H9 (cell line): ENCODE measurements around the gene ETFA. TPM values are rescaled to one million over a fixed set of nuclear protein-coding genes. Genes with fewer than 3 reads are reported as not detected.

Experiments
- DNase-seq: peaks from one replicate; pipeline ENCODE4 v3.0.0-alpha.2; 2017
- H2AFZ ChIP-seq: one replicate; pipeline ENCODE4 v1.6.1; 2013; ENCODE audit warnings: mild to moderate bottlenecking, low read length, control low read depth, moderate library complexity
- H2AK5ac ChIP-seq: 2 replicates; pipeline ENCODE4 v1.6.1; 2013; ENCODE audit warnings: low read length, control low read depth, mixed read lengths; ENCODE audit not compliant: insufficient read length
- H2BK120ac ChIP-seq: one replicate; pipeline ENCODE4 v1.6.1; 2013; ENCODE audit warnings: low read depth, mild to moderate bottlenecking, low read length, control low read depth, inconsistent platforms; ENCODE audit not compliant: poor library complexity, severe bottlenecking
- H2BK12ac ChIP-seq: 2 replicates; pipeline ENCODE4 v1.6.1; 2013; ENCODE audit warnings: low read length, control low read depth, mixed read lengths, low read depth; ENCODE audit not compliant: insufficient read length
- H2BK15ac ChIP-seq: 2 replicates; pipeline ENCODE4 v1.6.1; 2013; ENCODE audit warnings: low read depth, low read length, control low read depth
- H2BK20ac ChIP-seq: one replicate; pipeline ENCODE4 v1.6.1; 2013; ENCODE audit warnings: low read depth, mild to moderate bottlenecking, low read length, control low read depth, inconsistent platforms; ENCODE audit not compliant: poor library complexity, severe bottlenecking
- H2BK5ac ChIP-seq: 2 replicates; pipeline ENCODE4 v1.6.1; 2013; ENCODE audit warnings: low read length, control low read depth, mixed read lengths; ENCODE audit not compliant: insufficient read length
- H3K14ac ChIP-seq: 2 replicates; pipeline ENCODE4 v1.6.1; 2013; ENCODE audit warnings: low read length, control low read depth; ENCODE audit not compliant: insufficient read depth
- H3K18ac ChIP-seq: 2 replicates; pipeline ENCODE4 v1.6.1; 2013; ENCODE audit warnings: low read depth, mild to moderate bottlenecking, mixed read lengths, low read length, control low read depth; ENCODE audit not compliant: insufficient read length
- H3K23ac ChIP-seq: 2 replicates; pipeline ENCODE4 v1.6.1; 2013; ENCODE audit warnings: low read length, control low read depth, mixed read lengths, low read depth; ENCODE audit not compliant: insufficient read length
- H3K23me2 ChIP-seq: 2 replicates; pipeline ENCODE4 v1.6.1; 2013; ENCODE audit warnings: low read depth, mild to moderate bottlenecking, mixed read lengths, low read length, control low read depth; ENCODE audit not compliant: insufficient read length, poor library complexity, severe bottlenecking
- H3K27ac ChIP-seq: 2 replicates; pipeline ENCODE4 v1.5.1; 2013; ENCODE audit warnings: low read length, control low read depth, mixed read lengths, low read depth; ENCODE audit not compliant: insufficient read length
- H3K27me3 ChIP-seq: 2 replicates; pipeline ENCODE4 v1.6.1; 2013; ENCODE audit warnings: low read length, control low read depth, inconsistent platforms; ENCODE audit not compliant: insufficient read depth
- H3K4ac ChIP-seq: 2 replicates; pipeline ENCODE4 v1.6.1; 2013; ENCODE audit warnings: low read depth, mild to moderate bottlenecking, control low read depth, inconsistent platforms, low read length, moderate library complexity
- H3K4me1 ChIP-seq: 2 replicates; pipeline ENCODE4 v1.6.1; 2013; ENCODE audit warnings: low read length, control low read depth, inconsistent platforms; ENCODE audit not compliant: insufficient read depth
- H3K4me2 ChIP-seq: 2 replicates; pipeline ENCODE4 v1.6.1; 2013; ENCODE audit warnings: low read length, control low read depth, mixed read lengths; ENCODE audit not compliant: insufficient read length, insufficient read depth
- H3K56ac ChIP-seq: 2 replicates; pipeline ENCODE4 v1.6.1; 2013; ENCODE audit warnings: low read depth, mild to moderate bottlenecking, mixed read lengths, low read length, control low read depth; ENCODE audit not compliant: insufficient read length
- H3K79me1 ChIP-seq: 2 replicates; pipeline ENCODE4 v1.6.1; 2013; ENCODE audit warnings: low read depth, mild to moderate bottlenecking, moderate library complexity, low read length, control low read depth, inconsistent platforms; ENCODE audit not compliant: insufficient read depth, poor library complexity, severe bottlenecking
- H3K79me2 ChIP-seq: 2 replicates; pipeline ENCODE4 v1.6.1; 2013; ENCODE audit warnings: low read length, control low read depth, inconsistent platforms; ENCODE audit not compliant: insufficient read depth
- H3K9ac ChIP-seq: 2 replicates; pipeline ENCODE4 v1.6.1; 2013; ENCODE audit warnings: low read length, control low read depth, mixed read lengths; ENCODE audit not compliant: insufficient read length; ENCODE audit errors: extremely low read depth
- H3K9me3 ChIP-seq: one replicate; pipeline ENCODE4 v1.6.1; 2013; ENCODE audit warnings: low read depth, low read length, inconsistent platforms; ENCODE audit not compliant: control insufficient read depth
- H3T11ph ChIP-seq: one replicate; pipeline ENCODE4 v1.6.1; 2013; ENCODE audit warnings: mild to moderate bottlenecking, low read length, control low read depth, inconsistent platforms
- H4K20me1 ChIP-seq: one replicate; pipeline ENCODE4 v1.6.1; 2013; ENCODE audit not compliant: control insufficient read depth, insufficient read length, insufficient read depth
- H4K5ac ChIP-seq: 2 replicates; pipeline ENCODE4 v1.6.1; 2013; ENCODE audit warnings: low read depth, mild to moderate bottlenecking, mixed read lengths, low read length, control low read depth; ENCODE audit not compliant: insufficient read length
- H4K8ac ChIP-seq: replicated peaks from 2 replicates; pipeline ENCODE4 v1.6.1; 2013; ENCODE audit warnings: low read length, control low read depth, mixed read lengths, low read depth; ENCODE audit not compliant: insufficient read length
- H4K91ac ChIP-seq: 2 replicates; pipeline ENCODE4 v1.6.1; 2013; ENCODE audit warnings: low read depth, mild to moderate bottlenecking, moderate library complexity, mixed read lengths, low read length, control low read depth; ENCODE audit not compliant: insufficient read length
- H3K27ac Mint-ChIP-seq, 3 experiments: 2 replicates in 2 of 3; 3 replicates in 1 of 3; pipeline ENCODE4 v1.8.0; 2020 to 2021; ENCODE audit warnings: mixed read lengths in 3 of 3, mild to moderate bottlenecking in 1 of 3, moderate library complexity in 1 of 3
- H3K27me3 Mint-ChIP-seq: 2 replicates; pipeline ENCODE4 v1.8.0; 2021; ENCODE audit warnings: low read depth, mild to moderate bottlenecking, moderate library complexity, mixed read lengths
- H3K36me3 Mint-ChIP-seq, 3 experiments: 2 replicates in 2 of 3; 3 replicates in 1 of 3; pipeline ENCODE4 v1.8.0; 2020 to 2021; ENCODE audit warnings: low read depth in 3 of 3, mixed read lengths in 3 of 3; ENCODE audit not compliant: insufficient read depth in 1 of 3
- H3K4me1 Mint-ChIP-seq, 2 experiments: 2 replicates each; pipeline ENCODE4 v1.8.0; 2020; ENCODE audit warnings: mixed read lengths in 2 of 2
- H3K4me3 Mint-ChIP-seq, 2 experiments: 2 replicates in 1 of 2; 3 replicates in 1 of 2; pipeline ENCODE4 v1.8.0; 2020 to 2021; ENCODE audit warnings: mild to moderate bottlenecking in 2 of 2, mixed read lengths in 2 of 2, moderate library complexity in 1 of 2
- H3K9me3 Mint-ChIP-seq, 2 experiments: 2 replicates in 1 of 2; 3 replicates in 1 of 2; pipeline ENCODE4 v1.8.0; 2020; ENCODE audit warnings: mild to moderate bottlenecking in 2 of 2, mixed read lengths in 2 of 2, moderate library complexity in 1 of 2
- CTCF ChIP-seq: fragments of 200-600 bp; sonication (generic); conservative IDR thresholded peaks from 3 replicates; pipeline ENCODE4 v1.8.0; 2021; ENCODE audit warnings: antibody characterized with exemption, mild to moderate bottlenecking
- WGBS: extraction: QIAGEN DNeasy Blood & Tissue Kit; methylation state at CpG from one replicate; pipeline ENCODE4 v1.1.7; 2013; ENCODE audit warnings: missing lambda C conversion rate, low lambda C conversion rate, mixed read lengths; ENCODE audit not compliant: insufficient read length; ENCODE audit errors: extremely low coverage; 5-methylcytosine and 5-hydroxymethylcytosine counted together
- total RNA-seq: library from RNA; stranded (reverse); gene quantifications from 2 replicates; pipeline ENCODE4 v1.2.1, GENCODE V29; 2021

ETFA gene
- total RNA-seq, 1 experiment from 2014 or later: 109 TPM

GRCh38 chr15:76309601-76310330, 1.5 kb downstream of the ETFA start:
- Histone ChIP-seq H3K4me2 (no peak overlapping the region), H3K79me2 (no peaks in the 10 kb centered on the region), H3K27ac (no peak overlapping the region), H3K23me2 (peaks cover 5% of the 10 kb centered on the region), H2BK120ac (no peak overlapping the region), H2BK12ac (no peak overlapping the region), H3K14ac (no peak overlapping the region), H2AK5ac (no peak overlapping the region), H3K4ac (no peak overlapping the region), H3K23ac (no peak overlapping the region), H3K56ac (no peak overlapping the region), H2BK20ac (no peak overlapping the region), H2AFZ (no peak overlapping the region), H3K4me1 (no peaks in the 10 kb centered on the region), H4K91ac (no peak overlapping the region), H3K18ac (no peak overlapping the region), H4K5ac (no peak overlapping the region), H4K8ac (no peak overlapping the region), H4K20me1 (no peaks in the 10 kb centered on the region), H2BK15ac (no peak overlapping the region), H3K79me1 (peaks cover 2% of the 10 kb centered on the region), H2BK5ac (no peak overlapping the region), H3K27me3 (no peaks in the 10 kb centered on the region), H3T11ph (no peak overlapping the region), H3K9me3 (no peaks in the 10 kb centered on the region), H3K9ac (no peak overlapping the region)
- WGBS: no CpG with 5 or more reads among the region's 13 CpGs
- Mint-ChIP-seq H3K27me3 (peaks cover 17% of the 10 kb centered on the region), H3K36me3 (peaks cover 3 to 4% (median 3%) of the 10 kb centered on the region in 3 experiments; a peak in 5 of 7 replicates), H3K4me1 (peaks cover 16 to 25% of the 10 kb centered on the region in 2 experiments), H3K9me3 (peaks cover 3% of the 10 kb centered on the region in 2 experiments; a peak in 3 of 5 replicates), H3K4me3 (peak overlapping the region; percentile 87 to 90), H3K27ac (no peak overlapping the region; a peak in 1 of 7 replicates)
- no peak for TF ChIP-seq CTCF
- DNase-seq: no peak
